Astrocyte (in vitro differentiated cells and primary cell): ENCODE data around the gene ZNF528.

Experiments
- CTCF ChIP-seq: IDR thresholded peaks from 2 replicates; pipeline ENCODE4 v1.5.1; 2011; ENCODE audit warnings: low read depth, mild to moderate bottlenecking, inconsistent platforms, low read length, moderate library complexity; ENCODE audit not compliant: insufficient read depth
- EZH2 ChIP-seq: IDR thresholded peaks from 2 replicates; pipeline ENCODE4 v1.6.1; 2012; ENCODE audit warnings: mild to moderate bottlenecking, low read length, inconsistent platforms; ENCODE audit not compliant: insufficient read depth

DNA sequence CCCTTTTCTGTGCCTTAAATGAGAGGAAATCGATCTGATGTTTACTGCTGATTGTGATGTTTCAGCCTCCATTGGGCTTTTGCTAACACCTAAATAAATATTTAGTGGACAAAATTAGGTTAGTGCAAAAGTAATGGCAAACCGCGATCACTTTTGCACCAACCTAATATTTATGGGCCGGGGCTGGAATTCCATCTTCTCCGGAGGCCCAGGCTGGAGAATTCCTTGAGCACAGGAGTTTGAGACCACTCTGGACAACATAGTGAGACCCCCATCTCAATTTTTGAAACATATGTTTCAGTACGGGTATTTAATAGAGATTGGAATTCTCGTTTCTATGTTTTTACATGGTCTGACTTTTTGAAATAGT lies 27.3 kb upstream of the ZNF528 start:
- TF ChIP-seq EZH2 (no peak), CTCF (no peak)
